ENCODE measurements around the gene CREB5. TPM values are rescaled to one million over a fixed set of nuclear protein-coding genes. Genes with fewer than 3 reads are reported as not detected.
A peak's percentile ranks its signal among the peaks of the same experiment; 100 is the strongest.

Gene CREB5
- total RNA-seq, result 12.7 to 14.1 TPM (median 13.6 TPM) in 3 replicates

GRCh38 chr7:28411876-28412662 is at the start of gene CREB5:
Gene CREB5, plus strand, starts transcription at chr7:28412518. Its CDS starts 397 bp downstream, at chr7:28412915.
- H3K36me3 Mint-ChIP-seq, result no peaks in the 10 kb centered on the region
- no peak for TF ChIP-seq CTCF (IDR thresholded peaks at IDR 0.05; ENCODE audit: unreplicated experiment)
- H3K4me3 Mint-ChIP-seq, result no peak within 1 kb of the TSS
- H3K27ac Mint-ChIP-seq, result no peak within 1 kb of the TSS
- peaks cover 28% of the 10 kb centered on the region for H3K4me1 Mint-ChIP-seq
- H3K27me3 Mint-ChIP-seq (ENCODE audit: low read depth), result peaks cover 83% of the 10 kb centered on the region
- DNase-seq (ENCODE audit: low spot score in 2 of 2, unreplicated experiment in 2 of 2), result no peak
- H3K9me3 Mint-ChIP-seq, result no peaks in the 10 kb centered on the region

GRCh38 chr7:28362812-28363211 is 49.5 kb upstream of the CREB5 start:
- Mint-ChIP-seq H3K27me3 (ENCODE audit: low read depth) (peaks cover under 1% of the 10 kb centered on the region), H3K4me1 (no peaks in the 10 kb centered on the region), H3K36me3 (peaks cover 2% of the 10 kb centered on the region), H3K9me3 (peaks cover 16% of the 10 kb centered on the region), H3K4me3 (no peak overlapping the region), H3K27ac (no peak overlapping the region)
- no peak for TF ChIP-seq CTCF (IDR thresholded peaks at IDR 0.05; ENCODE audit: unreplicated experiment)
- DNase-seq (ENCODE audit: low spot score in 2 of 2, unreplicated experiment in 2 of 2), result no peak

GRCh38 chr7:28364082-28364481 is 48.2 kb upstream of the CREB5 start:
- DNase-seq (ENCODE audit: low spot score in 2 of 2, unreplicated experiment in 2 of 2), result no peak
- H3K27me3 Mint-ChIP-seq (ENCODE audit: low read depth), result no peaks in the 10 kb centered on the region
- H3K36me3 Mint-ChIP-seq, result peaks cover 2% of the 10 kb centered on the region
- no peak overlapping the region for H3K4me3 Mint-ChIP-seq
- peaks cover 16% of the 10 kb centered on the region for H3K9me3 Mint-ChIP-seq
- TF ChIP-seq CTCF (IDR thresholded peaks at IDR 0.05; ENCODE audit: unreplicated experiment), result peak; percentile 67
- no peaks in the 10 kb centered on the region for H3K4me1 Mint-ChIP-seq
- H3K27ac Mint-ChIP-seq, result no peak overlapping the region

- Mint-ChIP-seq H3K27ac (no peak overlapping the region), H3K36me3 (peaks cover under 1% of the 10 kb centered on the region), H3K4me1 (no peaks in the 10 kb centered on the region), H3K4me3 (no peak overlapping the region), H3K9me3 (peaks cover 10% of the 10 kb centered on the region), H3K27me3 (ENCODE audit: low read depth) (peaks cover 2% of the 10 kb centered on the region)
- TF ChIP-seq CTCF (IDR thresholded peaks at IDR 0.05; ENCODE audit: unreplicated experiment), result no peak
- no peak for DNase-seq (ENCODE audit: low spot score in 2 of 2, unreplicated experiment in 2 of 2)
These were observed 42.8 kb upstream of the CREB5 start for GRCh38 chr7:28369523-28369922.

GRCh38 chr7:28371846-28372245 is 40.5 kb upstream of the CREB5 start:
- Mint-ChIP-seq H3K27ac (no peak overlapping the region), H3K4me3 (no peak overlapping the region), H3K27me3 (ENCODE audit: low read depth) (peaks cover 2% of the 10 kb centered on the region), H3K9me3 (no peaks in the 10 kb centered on the region), H3K36me3 (no peaks in the 10 kb centered on the region), H3K4me1 (no peaks in the 10 kb centered on the region)
- TF ChIP-seq CTCF (IDR thresholded peaks at IDR 0.05; ENCODE audit: unreplicated experiment), result no peak
- no peak for DNase-seq (ENCODE audit: low spot score in 2 of 2, unreplicated experiment in 2 of 2)

All from mesothelial cell of epicardium (in vitro differentiated cells).